ENCODE data around the gene KMT2B. TPM values are rescaled to one million over a fixed set of nuclear protein-coding genes. Genes with fewer than 3 reads are reported as not detected.
A peak's percentile ranks its signal among the peaks of the same experiment; 100 is the strongest.

KMT2B gene
- total and polyA plus RNA-seq, 2 donors (not counting 1 experiment from before 2014, with no cell fraction given) = 85.6 to 96.9 TPM

DNA sequence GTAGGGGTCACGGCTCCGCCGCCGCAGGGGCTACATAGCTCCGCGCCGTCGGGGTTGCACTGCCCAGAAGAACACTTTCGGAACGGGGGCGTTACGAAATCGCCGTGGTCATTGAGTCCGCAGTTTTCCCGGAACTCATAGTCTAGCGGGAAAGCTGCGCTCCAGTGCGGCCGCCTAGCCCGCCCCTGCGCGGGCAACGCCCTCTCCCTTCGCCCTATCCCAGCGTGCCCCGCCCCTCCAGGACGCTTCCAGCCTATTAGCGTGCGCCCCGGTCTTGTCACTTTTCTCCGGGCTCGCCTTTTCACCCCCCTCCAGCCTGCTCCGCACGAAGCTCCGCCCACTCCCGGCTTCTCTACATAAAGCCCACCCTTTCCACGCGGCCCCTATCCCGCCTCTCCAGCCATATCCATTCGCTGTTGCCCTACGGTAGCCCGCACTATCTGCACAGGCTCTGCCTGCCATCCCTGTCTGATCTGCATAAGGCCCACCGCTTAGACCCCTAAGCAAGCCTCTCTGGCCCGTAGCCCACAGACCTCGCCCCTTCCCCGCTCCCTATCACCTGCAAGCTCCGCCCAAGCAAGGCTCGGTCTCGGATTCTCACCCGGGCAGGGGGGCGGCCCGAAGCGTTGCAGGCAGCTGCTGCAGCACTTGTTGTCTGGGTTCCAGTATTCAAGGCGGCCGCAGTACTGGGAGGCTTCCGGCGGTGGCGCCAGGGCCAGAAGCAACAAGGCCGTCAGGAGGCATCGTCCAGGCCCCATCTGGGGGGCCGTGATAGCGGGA is 22.8 kb downstream of the KMT2B start:
- Histone ChIP-seq H4K20me1 (ENCODE audit: control insufficient read depth, insufficient read depth, low read length, poor library complexity, severe bottlenecking) (peaks cover 27% of the 10 kb centered on the region), H3K4me1 (ENCODE audit: control insufficient read depth in 2 of 2, insufficient read depth in 2 of 2, low read length in 2 of 2) (peaks cover 34 to 64% of the 10 kb centered on the region in 2 donors), H3K9ac (ENCODE audit: low read length) (peak overlapping the region; percentile 91), H3K4me2 (replicated peaks; ENCODE audit: low read depth, low read length, poor library complexity, severe bottlenecking) (peak overlapping the region; percentile 100), H2AFZ (ENCODE audit: insufficient read depth, low read depth, low read length, poor library complexity, severe bottlenecking) (peak overlapping the region; percentile 66), H3K27ac (ENCODE audit: low read length in 2 of 2) (peak overlapping the region; percentile 59 to 73), H3K4me3 (ENCODE audit: control extremely low read depth in 1 of 5, extremely low read depth in 1 of 5, insufficient read depth in 1 of 5, low read depth in 2 of 5, low read length in 4 of 5) (peak overlapping the region; percentile 60 to 93 (median 83)), H3K9me3 (ENCODE audit: control extremely low read depth in 1 of 3, control insufficient read depth in 2 of 3, insufficient read depth in 1 of 3, low read length in 2 of 3) (no peaks in the 10 kb centered on the region), H3K79me2 (ENCODE audit: control insufficient read depth, insufficient read depth, low read length) (peaks cover 44% of the 10 kb centered on the region), H3K36me3 (replicated peaks in 1 of 2; ENCODE audit: control extremely low read depth in 1 of 2, control insufficient read depth in 1 of 2, extremely low read depth in 1 of 2, insufficient read depth in 2 of 2, low read length in 1 of 2) (peaks cover 0 to 35% of the 10 kb centered on the region in 2 experiments), H3K27me3 (replicated peaks in 1 of 4; ENCODE audit: control extremely low read depth in 1 of 4, control insufficient read depth in 3 of 4, insufficient read depth in 4 of 4, low read length in 3 of 4) (no peaks in the 10 kb centered on the region)
- TF ChIP-seq, protein P1, sequence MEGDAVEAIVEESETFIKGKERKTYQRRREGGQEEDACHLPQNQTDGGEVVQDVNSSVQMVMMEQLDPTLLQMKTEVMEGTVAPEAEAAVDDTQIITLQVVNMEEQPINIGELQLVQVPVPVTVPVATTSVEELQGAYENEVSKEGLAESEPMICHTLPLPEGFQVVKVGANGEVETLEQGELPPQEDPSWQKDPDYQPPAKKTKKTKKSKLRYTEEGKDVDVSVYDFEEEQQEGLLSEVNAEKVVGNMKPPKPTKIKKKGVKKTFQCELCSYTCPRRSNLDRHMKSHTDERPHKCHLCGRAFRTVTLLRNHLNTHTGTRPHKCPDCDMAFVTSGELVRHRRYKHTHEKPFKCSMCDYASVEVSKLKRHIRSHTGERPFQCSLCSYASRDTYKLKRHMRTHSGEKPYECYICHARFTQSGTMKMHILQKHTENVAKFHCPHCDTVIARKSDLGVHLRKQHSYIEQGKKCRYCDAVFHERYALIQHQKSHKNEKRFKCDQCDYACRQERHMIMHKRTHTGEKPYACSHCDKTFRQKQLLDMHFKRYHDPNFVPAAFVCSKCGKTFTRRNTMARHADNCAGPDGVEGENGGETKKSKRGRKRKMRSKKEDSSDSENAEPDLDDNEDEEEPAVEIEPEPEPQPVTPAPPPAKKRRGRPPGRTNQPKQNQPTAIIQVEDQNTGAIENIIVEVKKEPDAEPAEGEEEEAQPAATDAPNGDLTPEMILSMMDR (IDR thresholded peaks at IDR 0.05) = no peak
- TF ChIP-seq EZH2 (IDR thresholded peaks at IDR 0.05; ENCODE audit: borderline replicate concordance, insufficient read depth, low read depth, low read length, poor library complexity, severe bottlenecking) = no peak
- peak; percentile 95 for DNase-seq
- H3K27ac Mint-ChIP-seq = peak overlapping the region; percentile 92
- under 1% methylated on average over 63 of the region's 63 CpGs for WGBS (ENCODE audit: insufficient coverage)
- POLR2A ChIA-PET = interaction anchor here (0.7 to 1.5 kb wide), 10 partner anchors 8 to 159 kb away, joined by 3 to 10 read pairs (median 3); partner anchors contain the start of genes HSPB6, LIN37 and NFKBID
- CTCF ChIA-PET = interaction anchor here (0.8 to 1.6 kb wide), 9 partner anchors 8 to 218 kb away, joined by 3 to 7 read pairs (median 4); partner anchors contain the start of gene LIN37
- peak; percentile 64 for ATAC-seq (ENCODE audit: low read depth)
- H3K4me1 Mint-ChIP-seq = peaks cover 57% of the 10 kb centered on the region
- intact Hi-C loops (cut with micrococcal nuclease) = loop anchor here (1.0 to 10.0 kb wide), 8 partner anchors 18 to 474 kb away; partner anchors contain the start of genes ARHGAP33, PROSER3, ZNF146 and ZNF565
- H3K27me3 Mint-ChIP-seq = no peaks in the 10 kb centered on the region
- no peaks in the 10 kb centered on the region for H3K9me3 Mint-ChIP-seq (ENCODE audit: insufficient read depth)
- H3K4me3 Mint-ChIP-seq = peak overlapping the region; percentile 96
